Brain microvascular endothelial cell (primary cell): ENCODE data around the gene GOLGA2.

Experiments used
- DNase-seq: peaks from one replicate; pipeline ENCODE4 v3.0.0-alpha.2; 2020
- H3K27ac ChIP-seq: fragments of 250-450 bp; sonication (Bioruptor Pico); 2 replicates; pipeline ENCODE4 v1.5.1; 2020; ENCODE audit warnings: mild to moderate bottlenecking, moderate library complexity
- H3K27me3 ChIP-seq: fragments of 250-450 bp; sonication (Bioruptor Pico); replicated peaks from 2 replicates; pipeline ENCODE4 v1.5.1; 2020; ENCODE audit warnings: mild to moderate bottlenecking
- H3K36me3 ChIP-seq: fragments of 250-450 bp; sonication (Bioruptor Pico); replicated peaks from 2 replicates; pipeline ENCODE4 v1.5.1; 2020; ENCODE audit warnings: mild to moderate bottlenecking
- H3K4me3 ChIP-seq: 2 replicates; pipeline ENCODE4 v1.5.1; 2011; ENCODE audit warnings: low read depth, mild to moderate bottlenecking, control low read depth, low read length, moderate library complexity
- CTCF ChIP-seq: IDR thresholded peaks from 2 replicates; pipeline ENCODE4 v1.5.1; 2011; ENCODE audit warnings: low read depth, mild to moderate bottlenecking, moderate library complexity, low read length, control low read depth, inconsistent platforms; ENCODE audit errors: missing control alignments
- in situ Hi-C: cut with HindIII; loops from 2 replicates; pipeline ENCODE4 v1.10.0; 2017; ENCODE audit warnings: low sequenced_read_pairs, low pct_ligation_motif_present

The GOLGA2 gene

GRCh38 chr9:128275198-128276007 lies at the start of gene GOLGA2:
Gene GOLGA2 (minus strand): TSS chr9:128276007. CDS start chr9:128275976, 31 bp downstream.
- H3K4me3 ChIP-seq = peak within 1 kb of the TSS; percentile 95
- H3K36me3 ChIP-seq = peaks cover 31% of the 10 kb centered on the region
- in situ Hi-C loops = no loop called here
- no peak for TF ChIP-seq CTCF
- peak within 1 kb of the TSS; percentile 98 for H3K27ac ChIP-seq
- H3K27me3 ChIP-seq = no peaks in the 10 kb centered on the region
- DNase-seq = peak; percentile 54

- DNase-seq = no peak
- in situ Hi-C loops = no loop called here
- H3K27ac ChIP-seq = no peak overlapping the region
- peaks cover 30% of the 10 kb centered on the region for H3K36me3 ChIP-seq
- H3K4me3 ChIP-seq = no peak overlapping the region
- H3K27me3 ChIP-seq = no peaks in the 10 kb centered on the region
- no peak for TF ChIP-seq CTCF
These were observed 48.6 kb upstream of the GOLGA2 start for GRCh38 chr9:128324401-128324800.

GRCh38 chr9:128323791-128324190 lies 48.0 kb upstream of the GOLGA2 start:
- Histone ChIP-seq H3K36me3 (peaks cover 31% of the 10 kb centered on the region), H3K27ac (no peak overlapping the region), H3K4me3 (peak overlapping the region; percentile 93), H3K27me3 (no peaks in the 10 kb centered on the region)
- in situ Hi-C loops = no loop called here
- no peak for TF ChIP-seq CTCF
- DNase-seq = no peak

- H3K36me3 ChIP-seq = peaks cover 35% of the 10 kb centered on the region
- no peaks in the 10 kb centered on the region for H3K27me3 ChIP-seq
- peak overlapping the region; percentile 88 for H3K27ac ChIP-seq
- H3K4me3 ChIP-seq = peak overlapping the region; percentile 93
- DNase-seq = peak; percentile 31
- in situ Hi-C loops = no loop called here
- TF ChIP-seq CTCF = no peak
These were observed 47.5 kb upstream of the GOLGA2 start for GRCh38 chr9:128323212-128323730.

- peak within 1 kb of the TSS; percentile 93 for H3K4me3 ChIP-seq
- no peak for TF ChIP-seq CTCF
- H3K36me3 ChIP-seq = peaks cover 34% of the 10 kb centered on the region
- in situ Hi-C loops = no loop called here
- H3K27me3 ChIP-seq = no peaks in the 10 kb centered on the region
- peak within 1 kb of the TSS; percentile 88 for H3K27ac ChIP-seq
- DNase-seq = peak; percentile 90
These were observed 46.8 kb upstream of the GOLGA2 start, which contains the start of the genes COQ4 and TRUB2 for GRCh38 chr9:128322404-128323211. Gene COQ4 (plus strand): TSS chr9:128322839. CDS start chr9:128322859, 20 bp downstream. Gene TRUB2 (minus strand): TSS chr9:128322447. CDS start chr9:128322408, 39 bp downstream.
